Measurements from ENCODE around the gene DAPK1. TPM values are rescaled to one million over a fixed set of nuclear protein-coding genes. Genes with fewer than 3 reads are reported as not detected.

The DAPK1 gene
- polyA plus RNA-seq, 1 of the 3 experiments (the other 2 are of a cell fraction) = 0.61 TPM

DNA sequence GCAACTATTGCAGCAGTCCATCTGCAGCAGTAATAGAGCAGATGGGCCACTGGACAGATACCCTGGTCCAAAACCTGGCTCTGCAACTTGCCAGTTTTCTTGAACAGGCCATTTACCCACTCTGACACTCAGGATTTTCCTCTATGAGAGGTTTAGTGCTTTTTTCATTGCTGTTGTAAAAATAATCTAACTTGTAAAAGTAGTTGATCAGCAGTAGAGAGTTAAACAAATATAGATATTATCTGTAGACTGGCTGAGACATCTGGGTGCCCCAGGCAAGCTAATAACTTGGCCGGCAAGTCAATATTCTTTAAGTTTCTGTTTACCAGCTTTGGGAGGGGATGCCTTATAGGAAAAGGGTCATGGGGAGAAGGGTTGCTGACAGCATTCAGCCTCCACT is 4.1 kb downstream of the DAPK1 start:
- H3K27me3 ChIP-seq (ENCODE audit: insufficient read depth) = peaks cover 17% of the 10 kb centered on the region; the same call in 1 of the 2 replicates
- POLR2A ChIA-PET = no interaction called here
- no peaks in the 10 kb centered on the region for H3K9me2 ChIP-seq
- CTCF ChIA-PET = interaction anchor here (0.8 to 1.3 kb wide), 3 partner anchors 13 to 164 kb away, joined by 3 to 4 read pairs (median 4); no protein-coding TSS in a partner anchor
- no peaks in the 10 kb centered on the region for H3K9me3 ChIP-seq
- no peaks in the 10 kb centered on the region for H4K20me1 ChIP-seq (ENCODE audit: insufficient read depth)
- no peak overlapping the region for H2AFZ ChIP-seq (ENCODE audit: low read depth)
- no peaks in the 10 kb centered on the region for H3K79me2 ChIP-seq (ENCODE audit: insufficient read depth)
- DNase-seq = no peak
- no peak overlapping the region for H3K27ac ChIP-seq (ENCODE audit: low read depth in 2 of 2, low read length in 1 of 2)
- H3K36me3 ChIP-seq (replicated peaks in 1 of 2; ENCODE audit: control insufficient read depth in 1 of 2, insufficient read depth in 2 of 2, low read length in 1 of 2) = no peaks in the 10 kb centered on the region
- H3K4me3 ChIP-seq (ENCODE audit: low read depth in 2 of 2, low read length in 1 of 2) = no peak overlapping the region
- H3F3A ChIP-seq (replicated peaks; ENCODE audit: insufficient read depth) = no peaks in the 10 kb centered on the region
- no peak overlapping the region for H3K4me2 ChIP-seq
- 48% methylated on average over 1 of the region's 1 CpG for WGBS (ENCODE audit: low lambda C conversion rate)
- no peak overlapping the region for H3K9ac ChIP-seq
- TF ChIP-seq, protein P1, sequence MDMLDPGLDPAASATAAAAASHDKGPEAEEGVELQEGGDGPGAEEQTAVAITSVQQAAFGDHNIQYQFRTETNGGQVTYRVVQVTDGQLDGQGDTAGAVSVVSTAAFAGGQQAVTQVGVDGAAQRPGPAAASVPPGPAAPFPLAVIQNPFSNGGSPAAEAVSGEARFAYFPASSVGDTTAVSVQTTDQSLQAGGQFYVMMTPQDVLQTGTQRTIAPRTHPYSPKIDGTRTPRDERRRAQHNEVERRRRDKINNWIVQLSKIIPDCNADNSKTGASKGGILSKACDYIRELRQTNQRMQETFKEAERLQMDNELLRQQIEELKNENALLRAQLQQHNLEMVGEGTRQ (IDR thresholded peaks at IDR 0.05; ENCODE audit: borderline replicate concordance, low read depth, low read length) = no peak
- no peak for TF ChIP-seq SIN3A (IDR thresholded peaks at IDR 0.05; ENCODE audit: borderline replicate concordance, low read depth, low read length)
- no peak for TF ChIP-seq FOSL2 (IDR thresholded peaks at IDR 0.05; ENCODE audit: borderline replicate concordance, low read depth)
- TF ChIP-seq EP300 (IDR thresholded peaks at IDR 0.05; ENCODE audit: borderline replicate concordance in 1 of 2, low read depth in 1 of 2, low read length in 1 of 2) = no peak
- TF ChIP-seq, protein P2, sequence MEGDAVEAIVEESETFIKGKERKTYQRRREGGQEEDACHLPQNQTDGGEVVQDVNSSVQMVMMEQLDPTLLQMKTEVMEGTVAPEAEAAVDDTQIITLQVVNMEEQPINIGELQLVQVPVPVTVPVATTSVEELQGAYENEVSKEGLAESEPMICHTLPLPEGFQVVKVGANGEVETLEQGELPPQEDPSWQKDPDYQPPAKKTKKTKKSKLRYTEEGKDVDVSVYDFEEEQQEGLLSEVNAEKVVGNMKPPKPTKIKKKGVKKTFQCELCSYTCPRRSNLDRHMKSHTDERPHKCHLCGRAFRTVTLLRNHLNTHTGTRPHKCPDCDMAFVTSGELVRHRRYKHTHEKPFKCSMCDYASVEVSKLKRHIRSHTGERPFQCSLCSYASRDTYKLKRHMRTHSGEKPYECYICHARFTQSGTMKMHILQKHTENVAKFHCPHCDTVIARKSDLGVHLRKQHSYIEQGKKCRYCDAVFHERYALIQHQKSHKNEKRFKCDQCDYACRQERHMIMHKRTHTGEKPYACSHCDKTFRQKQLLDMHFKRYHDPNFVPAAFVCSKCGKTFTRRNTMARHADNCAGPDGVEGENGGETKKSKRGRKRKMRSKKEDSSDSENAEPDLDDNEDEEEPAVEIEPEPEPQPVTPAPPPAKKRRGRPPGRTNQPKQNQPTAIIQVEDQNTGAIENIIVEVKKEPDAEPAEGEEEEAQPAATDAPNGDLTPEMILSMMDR (IDR thresholded peaks at IDR 0.05) = no peak
- TF ChIP-seq, protein P3, sequence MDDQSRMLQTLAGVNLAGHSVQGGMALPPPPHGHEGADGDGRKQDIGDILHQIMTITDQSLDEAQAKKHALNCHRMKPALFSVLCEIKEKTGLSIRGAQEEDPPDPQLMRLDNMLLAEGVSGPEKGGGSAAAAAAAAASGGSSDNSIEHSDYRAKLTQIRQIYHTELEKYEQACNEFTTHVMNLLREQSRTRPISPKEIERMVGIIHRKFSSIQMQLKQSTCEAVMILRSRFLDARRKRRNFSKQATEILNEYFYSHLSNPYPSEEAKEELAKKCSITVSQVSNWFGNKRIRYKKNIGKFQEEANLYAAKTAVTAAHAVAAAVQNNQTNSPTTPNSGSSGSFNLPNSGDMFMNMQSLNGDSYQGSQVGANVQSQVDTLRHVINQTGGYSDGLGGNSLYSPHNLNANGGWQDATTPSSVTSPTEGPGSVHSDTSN (IDR thresholded peaks at IDR 0.05) = no peak
- no peak for TF ChIP-seq RCOR1 (IDR thresholded peaks at IDR 0.05; ENCODE audit: low read length)
- peaks cover 0 to 15% of the 10 kb centered on the region in 2 experiments; a peak in 2 of 4 replicates for H3K4me1 ChIP-seq (ENCODE audit: control insufficient read depth in 1 of 2, insufficient read depth in 2 of 2, low read depth in 1 of 2, low read length in 1 of 2)

DNA sequence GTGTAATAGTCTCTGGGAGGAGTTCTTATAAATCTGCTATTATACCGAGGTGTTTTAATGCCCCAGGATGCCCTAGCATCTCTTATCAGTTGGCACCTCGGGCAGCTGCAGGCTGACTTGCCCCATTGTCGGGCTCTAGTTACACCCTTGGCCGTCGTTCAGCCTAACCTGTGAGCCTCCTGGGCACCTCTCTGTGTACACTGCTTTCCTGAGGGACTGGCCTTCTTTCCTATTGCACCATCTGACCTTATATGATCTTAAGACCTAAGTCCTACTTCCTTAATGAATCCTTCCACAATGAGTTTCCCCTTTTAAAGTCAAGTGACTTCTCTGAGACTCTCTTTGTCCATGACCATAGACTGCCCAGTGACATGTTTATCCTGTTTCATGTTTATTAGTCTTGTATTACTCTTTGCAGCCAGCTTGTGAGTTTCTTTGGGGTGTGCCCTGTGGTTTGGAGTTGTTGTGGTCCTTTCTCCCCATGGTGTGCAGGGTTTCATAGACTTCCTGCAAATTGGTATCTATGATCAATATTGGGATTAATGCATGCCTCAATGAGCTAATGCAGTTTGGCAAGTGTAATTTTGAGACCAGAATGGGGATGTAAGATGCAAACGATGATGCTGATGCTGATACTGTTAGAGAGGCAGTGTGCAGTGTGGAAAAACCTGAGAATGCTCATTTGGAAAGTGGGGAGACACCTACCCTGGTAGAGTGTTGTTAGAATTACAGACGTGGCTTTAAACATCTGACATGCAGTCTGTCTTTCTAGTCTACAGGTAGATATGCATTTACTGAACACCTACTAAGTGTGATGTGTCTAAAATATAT is 4.9 kb downstream of the DAPK1 start:
- ChIA-PET CTCF (interaction anchor here (0.8 to 1.3 kb wide), 2 partner anchors 160 to 165 kb away, joined by 4 read pairs; no protein-coding TSS in a partner anchor), POLR2A (interaction anchor here (0.6 kb wide), 1 partner anchor 14 kb away, joined by 4 read pairs; no protein-coding TSS in a partner anchor)
- Histone ChIP-seq H3K4me2 (no peak overlapping the region), H3K27me3 (ENCODE audit: insufficient read depth) (peaks cover 17% of the 10 kb centered on the region; the same call in 1 of the 2 replicates), H4K20me1 (ENCODE audit: insufficient read depth) (no peaks in the 10 kb centered on the region), H2AFZ (ENCODE audit: low read depth) (no peak overlapping the region), H3K9me2 (no peaks in the 10 kb centered on the region), H3K9ac (no peak overlapping the region), H3K4me3 (ENCODE audit: low read depth in 2 of 2, low read length in 1 of 2) (no peak overlapping the region), H3K9me3 (no peaks in the 10 kb centered on the region), H3K36me3 (replicated peaks in 1 of 2; ENCODE audit: control insufficient read depth in 1 of 2, insufficient read depth in 2 of 2, low read length in 1 of 2) (no peaks in the 10 kb centered on the region), H3K4me1 (ENCODE audit: control insufficient read depth in 1 of 2, insufficient read depth in 2 of 2, low read depth in 1 of 2, low read length in 1 of 2) (peaks cover 0 to 12% of the 10 kb centered on the region in 2 experiments; a peak in 2 of 4 replicates), H3K79me2 (ENCODE audit: insufficient read depth) (no peaks in the 10 kb centered on the region), H3F3A (replicated peaks; ENCODE audit: insufficient read depth) (no peaks in the 10 kb centered on the region), H3K27ac (ENCODE audit: low read depth in 2 of 2, low read length in 1 of 2) (no peak overlapping the region)
- WGBS (ENCODE audit: low lambda C conversion rate) = 31% methylated on average over 5 of the region's 7 CpGs
- no peak for DNase-seq
- TF ChIP-seq, protein P4, sequence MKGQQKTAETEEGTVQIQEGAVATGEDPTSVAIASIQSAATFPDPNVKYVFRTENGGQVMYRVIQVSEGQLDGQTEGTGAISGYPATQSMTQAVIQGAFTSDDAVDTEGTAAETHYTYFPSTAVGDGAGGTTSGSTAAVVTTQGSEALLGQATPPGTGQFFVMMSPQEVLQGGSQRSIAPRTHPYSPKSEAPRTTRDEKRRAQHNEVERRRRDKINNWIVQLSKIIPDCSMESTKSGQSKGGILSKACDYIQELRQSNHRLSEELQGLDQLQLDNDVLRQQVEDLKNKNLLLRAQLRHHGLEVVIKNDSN (IDR thresholded peaks at IDR 0.05; ENCODE audit: borderline replicate concordance, low read depth) = no peak
- no peak for TF ChIP-seq SIN3A (IDR thresholded peaks at IDR 0.05; ENCODE audit: borderline replicate concordance, low read depth, low read length)
- TF ChIP-seq RFX5 (IDR thresholded peaks at IDR 0.05; ENCODE audit: low read length) = no peak
- no peak for TF ChIP-seq YY1 (IDR thresholded peaks at IDR 0.05; ENCODE audit: low read depth)
- TF ChIP-seq GABPA (IDR thresholded peaks at IDR 0.05; ENCODE audit: low read depth) = no peak
- TF ChIP-seq, protein P3 (IDR thresholded peaks at IDR 0.05) = no peak
- TF ChIP-seq NRF1 (IDR thresholded peaks at IDR 0.05; ENCODE audit: low read depth, low read length) = no peak
- TF ChIP-seq TEAD4 (IDR thresholded peaks at IDR 0.05; ENCODE audit: borderline replicate concordance, insufficient read depth) = no peak
- TF ChIP-seq RCOR1 (IDR thresholded peaks at IDR 0.05; ENCODE audit: low read length) = no peak
- TF ChIP-seq SMC3 (IDR thresholded peaks at IDR 0.05; ENCODE audit: low read depth, low read length) = no peak
- TF ChIP-seq RAD21 (IDR thresholded peaks at IDR 0.05; ENCODE audit: low read length) = no peak
- no peak for TF ChIP-seq JUND (IDR thresholded peaks at IDR 0.05)
- no peak for TF ChIP-seq EP300 (IDR thresholded peaks at IDR 0.05; ENCODE audit: borderline replicate concordance in 1 of 2, low read depth in 1 of 2, low read length in 1 of 2)
- TF ChIP-seq, protein P5, sequence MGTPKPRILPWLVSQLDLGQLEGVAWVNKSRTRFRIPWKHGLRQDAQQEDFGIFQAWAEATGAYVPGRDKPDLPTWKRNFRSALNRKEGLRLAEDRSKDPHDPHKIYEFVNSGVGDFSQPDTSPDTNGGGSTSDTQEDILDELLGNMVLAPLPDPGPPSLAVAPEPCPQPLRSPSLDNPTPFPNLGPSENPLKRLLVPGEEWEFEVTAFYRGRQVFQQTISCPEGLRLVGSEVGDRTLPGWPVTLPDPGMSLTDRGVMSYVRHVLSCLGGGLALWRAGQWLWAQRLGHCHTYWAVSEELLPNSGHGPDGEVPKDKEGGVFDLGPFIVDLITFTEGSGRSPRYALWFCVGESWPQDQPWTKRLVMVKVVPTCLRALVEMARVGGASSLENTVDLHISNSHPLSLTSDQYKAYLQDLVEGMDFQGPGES (IDR thresholded peaks at IDR 0.05; ENCODE audit: low read depth, low read length) = no peak
- TF ChIP-seq CHD2 (IDR thresholded peaks at IDR 0.05; ENCODE audit: low read length, partially characterized antibody) = no peak

Measured in SK-N-SH (cell line).